ENCODE results near the gene PODXL.

PODXL gene

GRCh38 chr7:131556053-131556908 lies at the start of gene PODXL:
Gene PODXL (minus strand): TSS chr7:131556628. CDS start chr7:131556359, 269 bp downstream.
- peak; percentile 67 for DNase-seq

- DNase-seq = no peak
These were observed 49.0 kb upstream of the PODXL start for GRCh38 chr7:131605280-131605878.

GRCh38 chr7:131604841-131605279 lies 48.4 kb upstream of the PODXL start:
- DNase-seq = no peak

- no peak for DNase-seq
These were observed 47.5 kb upstream of the PODXL start for GRCh38 chr7:131603932-131604331.

GRCh38 chr7:131602994-131603372 lies 46.6 kb upstream of the PODXL start:
- DNase-seq = no peak

GRCh38 chr7:131602304-131602993 lies 46.0 kb upstream of the PODXL start:
- no peak for DNase-seq

DNA sequence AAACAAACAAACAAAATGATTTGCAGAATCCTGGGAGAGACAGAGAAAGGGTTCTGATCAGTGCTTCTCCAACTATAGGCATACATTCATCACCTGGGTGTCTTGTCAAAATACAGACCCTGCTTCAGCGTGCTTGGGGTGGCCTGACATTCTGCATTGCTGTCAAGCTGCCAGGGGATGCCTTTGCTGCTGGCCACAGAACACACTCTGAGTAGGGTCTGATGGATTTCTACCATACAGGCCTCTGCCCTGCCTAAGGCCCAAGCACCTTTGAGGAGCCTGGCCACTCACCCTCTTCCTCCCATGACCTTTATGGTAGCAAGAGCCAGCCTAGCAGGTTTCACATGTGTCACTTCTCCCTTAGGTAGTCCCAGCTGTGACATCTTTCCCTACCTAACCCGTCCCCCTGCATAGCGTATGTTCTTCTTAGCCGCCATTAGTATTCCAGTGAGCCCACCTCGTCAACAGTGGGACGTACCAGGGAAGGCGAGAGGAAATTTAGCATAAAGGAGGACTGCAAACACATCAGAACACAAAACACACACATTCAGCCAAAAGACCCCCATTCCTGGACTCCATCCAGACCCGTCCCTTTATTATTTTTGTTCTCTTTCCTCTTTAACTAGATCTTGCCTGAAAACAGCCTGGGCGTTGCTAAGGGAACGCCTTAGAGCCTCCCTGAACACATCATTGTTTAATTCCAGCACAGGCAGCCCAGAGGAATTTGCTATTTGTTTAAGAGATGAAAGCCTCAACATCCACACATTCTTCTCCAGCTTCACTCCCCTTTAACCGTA lies 43.9 kb upstream of the PODXL start:
- no peak for DNase-seq

GRCh38 chr7:131596785-131597184 lies 40.4 kb upstream of the PODXL start:
- DNase-seq = no peak

DNA sequence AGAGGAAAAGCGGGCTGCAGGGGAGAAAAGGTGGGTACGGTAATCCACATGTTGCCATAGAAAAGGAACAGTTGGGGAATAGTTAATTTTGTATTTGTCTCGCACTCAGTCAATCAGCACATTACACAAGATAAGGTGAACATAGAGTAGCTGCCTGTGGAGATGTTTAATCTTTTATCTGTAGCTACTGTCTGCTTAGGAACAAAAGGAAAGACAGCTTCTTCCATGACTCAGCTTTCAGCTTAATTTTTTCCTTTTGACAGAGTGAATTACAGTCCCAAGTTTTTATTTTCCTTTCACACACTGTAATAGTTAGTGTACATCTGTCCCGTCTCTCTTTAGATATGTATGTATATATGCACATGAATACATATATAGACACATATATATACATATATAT lies 39.3 kb upstream of the PODXL start:
- DNase-seq = no peak

- DNase-seq = no peak
These were observed 35.4 kb upstream of the PODXL start for GRCh38 chr7:131591687-131592319.

DNA sequence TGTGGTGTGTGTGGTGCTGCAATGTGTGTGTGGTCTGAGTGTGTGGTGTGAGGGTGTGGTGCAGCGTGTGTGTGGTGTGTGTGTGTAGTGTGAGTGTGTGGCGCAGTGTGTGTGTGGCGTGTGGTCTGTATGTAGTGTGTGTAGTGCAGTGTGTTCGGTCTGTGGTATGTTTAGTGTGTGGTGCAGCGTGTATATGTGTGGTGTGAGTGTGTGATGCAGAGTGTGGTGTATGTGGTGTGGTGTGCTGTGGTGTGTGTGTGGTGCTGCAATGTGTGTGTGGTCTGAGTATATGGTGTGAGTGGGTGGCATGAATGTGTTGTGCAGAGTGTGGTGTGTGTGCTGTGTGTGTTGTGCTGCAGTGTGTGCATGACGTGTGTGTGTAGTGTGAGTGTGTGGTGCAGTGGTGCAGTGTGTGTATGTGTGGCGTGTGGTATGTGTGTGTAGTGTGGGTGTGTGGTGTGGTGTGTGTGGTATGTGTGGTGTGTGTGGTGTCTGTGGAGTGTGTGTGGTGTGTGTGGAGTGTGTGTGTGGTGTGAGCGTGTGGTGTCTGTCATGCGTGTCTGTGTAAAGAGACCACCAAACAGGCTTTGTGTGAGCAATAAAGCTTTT lies 31.0 kb upstream of the PODXL start:
- no peak for DNase-seq

DNA sequence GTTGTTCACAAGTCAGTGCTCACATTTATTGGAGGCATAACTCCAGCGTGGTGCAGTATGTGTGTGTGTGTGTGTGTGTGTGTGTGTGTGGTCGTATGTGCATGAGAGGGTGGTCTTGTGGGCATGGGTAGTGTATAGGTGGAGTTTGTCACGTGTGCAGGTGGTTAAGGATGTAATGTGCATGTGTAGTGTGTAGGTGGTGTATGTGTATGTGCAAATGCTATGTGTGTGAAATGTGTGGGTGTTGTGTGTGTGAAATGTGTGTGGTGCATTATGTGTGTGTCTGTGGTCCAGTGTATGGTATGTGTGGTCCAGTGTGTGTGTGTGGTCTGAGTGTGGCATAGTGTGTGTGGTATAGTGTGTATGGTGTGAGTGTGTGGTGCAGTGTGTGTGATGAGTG lies 30.3 kb upstream of the PODXL start:
- DNase-seq = no peak

- DNase-seq = no peak
These were observed 29.8 kb upstream of the PODXL start for GRCh38 chr7:131586259-131586658.

- no peak for DNase-seq
These were observed 27.0 kb upstream of the PODXL start for GRCh38 chr7:131583430-131583829.

GRCh38 chr7:131581241-131582051 lies 25.0 kb upstream of the PODXL start:
- DNase-seq = no peak

DNA sequence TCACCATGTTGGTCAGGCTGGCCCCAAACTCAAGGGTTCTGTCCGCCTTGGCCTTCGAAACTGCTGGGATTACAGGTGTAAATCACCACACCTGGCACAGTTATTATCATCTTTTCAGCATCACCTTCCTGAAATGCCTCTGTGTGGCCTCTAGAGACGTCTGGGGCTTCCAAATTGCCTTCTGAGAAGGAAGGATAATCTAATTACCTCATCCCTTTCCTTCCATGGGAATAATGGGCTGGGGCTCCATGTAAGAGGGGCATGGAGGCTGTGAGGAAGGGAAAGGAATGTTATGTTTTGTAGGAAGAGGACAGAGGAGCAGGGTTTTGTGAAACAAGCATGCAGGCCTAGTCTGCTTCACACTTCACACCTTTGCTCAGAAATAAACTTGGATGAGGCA lies 22.2 kb upstream of the PODXL start:
- no peak for DNase-seq

DNA sequence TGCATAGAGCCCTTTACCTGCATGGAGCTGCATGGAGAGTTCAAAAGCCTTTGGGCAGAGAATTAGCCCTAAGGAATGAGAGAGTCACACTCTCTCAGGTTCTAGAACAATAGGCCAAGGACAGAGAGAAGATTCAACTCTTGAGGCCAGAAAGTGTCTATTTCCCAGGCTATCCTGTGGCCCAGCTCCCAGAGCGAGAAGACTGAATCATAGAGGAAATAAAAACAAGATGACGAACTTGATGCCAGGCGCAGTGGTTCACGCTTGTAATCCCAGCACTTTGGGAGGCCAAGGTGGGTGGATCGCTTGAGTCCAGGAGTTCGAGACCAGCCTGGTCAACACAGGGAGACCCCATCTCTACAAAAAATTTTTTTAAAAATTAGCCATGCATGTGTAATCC lies 18.3 kb upstream of the PODXL start:
- no peak for DNase-seq

GRCh38 chr7:131570401-131570800 lies 14.0 kb upstream of the PODXL start:
- no peak for DNase-seq

GRCh38 chr7:131568970-131569369 lies 12.5 kb upstream of the PODXL start:
- no peak for DNase-seq

GRCh38 chr7:131568510-131568909 lies 12.1 kb upstream of the PODXL start:
- no peak for DNase-seq

DNA sequence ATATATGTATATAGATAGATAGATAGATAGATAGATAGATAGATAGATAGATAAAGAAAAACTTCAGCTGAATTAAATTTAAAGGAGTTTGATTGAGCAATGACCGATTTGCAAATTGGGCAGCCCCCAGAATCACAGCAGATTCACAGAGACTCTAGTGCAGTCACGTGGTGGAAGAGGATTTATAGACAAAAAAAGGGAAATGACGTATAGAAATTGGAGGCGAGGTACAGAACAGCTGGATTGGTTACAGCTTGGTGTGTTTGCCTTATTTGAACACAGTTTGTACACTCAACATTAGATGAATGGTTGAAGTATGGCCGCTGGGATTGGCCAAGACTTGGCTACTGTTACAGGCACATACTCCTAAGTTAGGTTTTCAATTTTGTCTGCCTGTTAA lies 8.2 kb upstream of the PODXL start:
- no peak for DNase-seq
